GM12801 (cell line): ENCODE results near the gene ZYX.

ENCODE experiments used
- CTCF ChIP-seq: IDR thresholded peaks from one replicate; pipeline ENCODE4 v1.5.1; 2011; ENCODE audit warnings: control low read depth; ENCODE audit not compliant: insufficient read length; ENCODE audit errors: extremely low read depth

ZYX gene

GRCh38 chr7:143347950-143348349, 33.2 kb upstream of the ZYX start:
- no peak for TF ChIP-seq CTCF

GRCh38 chr7:143351060-143351459, 30.1 kb upstream of the ZYX start:
- no peak for TF ChIP-seq CTCF

- TF ChIP-seq CTCF = no peak
Observed at GRCh38 chr7:143351574-143351973, 29.6 kb upstream of the ZYX start.

GRCh38 chr7:143352531-143353002, 28.6 kb upstream of the ZYX start:
- no peak for TF ChIP-seq CTCF

- no peak for TF ChIP-seq CTCF
Observed at GRCh38 chr7:143354376-143354775, 26.8 kb upstream of the ZYX start.

- TF ChIP-seq CTCF = no peak
Observed at GRCh38 chr7:143354965-143355364, 26.2 kb upstream of the ZYX start.

- TF ChIP-seq CTCF = no peak
Observed at GRCh38 chr7:143355450-143356385, 25.4 kb upstream of the ZYX start.
